Measurements from ENCODE around the gene DNAH6.

GRCh38 chr2:84559838-84560237, 43.5 kb downstream of the DNAH6 start:
- TF ChIP-seq POLR2A (IDR thresholded peaks at IDR 0.05; ENCODE audit: low read length) (no peak), GATA1 (IDR thresholded peaks at IDR 0.05; ENCODE audit: low read depth, low read length) (no peak)

All from erythroblast (primary cell).